Upper lobe of right lung (tissue), 1 donor: ENCODE results near the gene TGM1. TPM values are rescaled to one million over a fixed set of nuclear protein-coding genes. Genes with fewer than 3 reads are reported as not detected.
A peak's percentile ranks its signal among the peaks of the same experiment; 100 is the strongest.

ENCODE experiments used
- ATAC-seq: fragments of 200-7000 bp; cut with Tn5 transposase; one replicate; pipeline ENCODE4 v1.9.1; 2020; ENCODE audit warnings: mild to moderate bottlenecking, moderate library complexity
- DNase-seq: peaks from one replicate; pipeline ENCODE4 v3.0.0-alpha.2; 2020
- H3K27ac ChIP-seq: fragments of 200-600 bp; one replicate; pipeline ENCODE4 v1.8.0; 2022
- H3K27me3 ChIP-seq: fragments of 200-600 bp; one replicate; pipeline ENCODE4 v1.8.0; 2022; ENCODE audit warnings: mild to moderate bottlenecking
- H3K36me3 ChIP-seq: fragments of 200-600 bp; one replicate; pipeline ENCODE4 v1.8.0; 2022
- H3K4me1 ChIP-seq: fragments of 200-600 bp; one replicate; pipeline ENCODE4 v1.8.0; 2022
- H3K4me3 ChIP-seq: fragments of 200-600 bp; one replicate; pipeline ENCODE4 v1.8.0; 2022; ENCODE audit warnings: mild to moderate bottlenecking
- H3K9me3 ChIP-seq: fragments of 200-600 bp; one replicate; pipeline ENCODE4 v1.8.0; 2022
- CTCF ChIP-seq: fragments of 200-600 bp; IDR thresholded peaks from one replicate; pipeline ENCODE4 v1.8.0; 2022; ENCODE audit warnings: antibody characterized with exemption
- intact Hi-C: fragments of 100-400 bp; cut with DNase I; formaldehyde crosslinking; loops from one replicate; pipeline ENCODE4 v1.11.0; 2022
- long read RNA-seq: library from polyadenylated mRNA; unstranded; transcript quantifications from one replicate; pipeline ENCODE4 v2.0.0, GENCODE V29; 2021
- total RNA-seq: library from RNA; stranded (reverse); fragmentation: NEBNext Ultra II Directional; extraction: Animal tissue kit (Norgen Biotek cat#: 25700); gene quantifications from one replicate; pipeline ENCODE4 v1.2.1, GENCODE V29; 2021
- donor health status: DM: no; HTN: yes; CAD: no; lungs with severe emphysema.

The TGM1 gene
- 12.3 TPM for total RNA-seq
- long read RNA-seq, transcript TGM1-201 (15 exons, 2,777 nt) = major isoform, 9 of 24 reads
- long read RNA-seq, partial matches to known transcripts = 11 of 24 reads
- long read RNA-seq, other reads (novel, unspliced or antisense) = 4 of 24 reads

- DNase-seq = no peak
- Histone ChIP-seq H3K4me3 (no peak within 1 kb of the TSS), H3K4me1 (peaks cover 5% of the 10 kb centered on the region), H3K27ac (no peak within 1 kb of the TSS), H3K36me3 (peaks cover 28% of the 10 kb centered on the region), H3K27me3 (no peaks in the 10 kb centered on the region), H3K9me3 (no peaks in the 10 kb centered on the region)
- ATAC-seq = no peak
- TF ChIP-seq CTCF = no peak
- intact Hi-C loops = no loop called here
Observed at GRCh38 chr14:24262821-24263733, at the start of gene TGM1. TGM1 (minus strand) TSS chr14:24263177; CDS start chr14:24262352, 825 bp downstream.

GRCh38 chr14:24311837-24312615 lies 49.0 kb upstream of the TGM1 start:
- Histone ChIP-seq H3K27ac (peak overlapping the region; percentile 90), H3K36me3 (peaks cover 4% of the 10 kb centered on the region), H3K9me3 (no peaks in the 10 kb centered on the region), H3K4me3 (peak overlapping the region; percentile 58), H3K4me1 (peaks cover 79% of the 10 kb centered on the region), H3K27me3 (peaks cover 9% of the 10 kb centered on the region)
- intact Hi-C loops = no loop called here
- DNase-seq (no peak), ATAC-seq (peak; percentile 1)
- no peak for TF ChIP-seq CTCF

- intact Hi-C loops = no loop called here
- peak; percentile 46 for TF ChIP-seq CTCF
- ATAC-seq (peak; percentile 83), DNase-seq (peak; percentile 90)
- peak within 1 kb of the TSS; percentile 58 for H3K4me3 ChIP-seq
- H3K27ac ChIP-seq = peak within 1 kb of the TSS; percentile 90
- H3K27me3 ChIP-seq = peaks cover 1% of the 10 kb centered on the region
- no peaks in the 10 kb centered on the region for H3K9me3 ChIP-seq
- peaks cover 14% of the 10 kb centered on the region for H3K36me3 ChIP-seq
- peaks cover 68% of the 10 kb centered on the region for H3K4me1 ChIP-seq
Observed at GRCh38 chr14:24310646-24311604, 47.9 kb upstream of the TGM1 start, which contains the start of gene LTB4R. LTB4R (plus strand) TSS chr14:24311502; CDS start chr14:24315652, 4,150 bp downstream.

GRCh38 chr14:24310265-24310645 lies 47.3 kb upstream of the TGM1 start:
- H3K27me3 ChIP-seq = no peaks in the 10 kb centered on the region
- no peak for DNase-seq
- H3K4me3 ChIP-seq = peak overlapping the region; percentile 58
- intact Hi-C loops = no loop called here
- H3K9me3 ChIP-seq = no peaks in the 10 kb centered on the region
- H3K36me3 ChIP-seq = peaks cover 21% of the 10 kb centered on the region
- peaks cover 61% of the 10 kb centered on the region for H3K4me1 ChIP-seq
- peak overlapping the region; percentile 90 for H3K27ac ChIP-seq
- no peak for TF ChIP-seq CTCF
- ATAC-seq = no peak
